ENCODE measurements around the gene CWC15. TPM values are rescaled to one million over a fixed set of nuclear protein-coding genes. Genes with fewer than 3 reads are reported as not detected.

Gene CWC15
- total RNA-seq, 1 donor from 2014 or later: 76.8 TPM

Other genes starting within 250 kb of the CWC15 start
- 64.8 and 93.5 TPM in 2 replicates for gene AMOTL1, start 205.2 kb downstream of the CWC15 start, total RNA-seq (ENCODE audit: low replicate concordance)
- gene KDM4D, start 153 bp upstream of the CWC15 start, total RNA-seq (ENCODE audit: low replicate concordance): 0.83 and 2.4 TPM in 2 replicates
- gene KDM4E, start 51.7 kb upstream of the CWC15 start, total RNA-seq (ENCODE audit: low replicate concordance): not detected in 2 replicates
- not detected in 2 replicates for gene KDM4F, start 75.9 kb upstream of the CWC15 start, total RNA-seq (ENCODE audit: low replicate concordance)
- 43.7 and 68.9 TPM in 2 replicates for gene SRSF8, start 93.4 kb upstream of the CWC15 start, total RNA-seq (ENCODE audit: low replicate concordance)
- 12.0 and 23.6 TPM in 2 replicates for gene ENDOD1, start 116.3 kb upstream of the CWC15 start, total RNA-seq (ENCODE audit: low replicate concordance)